CD8-positive, alpha-beta memory T cell (primary cell): ENCODE results near the gene HAGHL. TPM values are rescaled to one million over a fixed set of nuclear protein-coding genes. Genes with fewer than 3 reads are reported as not detected.

Experiments
- CTCF ChIA-PET: fragments of 350-600 bp; sonication (Branson Sonifier 250); formaldehyde crosslinking; loops from one replicate; lab custom pipeline; 2021; ENCODE audit warnings: antibody characterized with exemption; lab: Charles Lee
- POLR2A ChIA-PET: fragments of 350-600 bp; sonication (Branson Sonifier 250); formaldehyde crosslinking; loops from one replicate; lab custom pipeline; 2021; ENCODE audit warnings: antibody characterized with exemption; lab: Charles Lee
- DNase-seq, 5 donors: peaks; one replicate each; pipeline versions ENCODE4 v3.0.0 to v3.0.0-alpha.2; 2020 to 2022; ENCODE audit warnings: mixed read lengths in 1 of 5
- H3K27ac ChIP-seq: one replicate; pipeline ENCODE4 v1.7.0; 2013; ENCODE audit warnings: low read depth, mild to moderate bottlenecking, low read length, moderate library complexity
- H3K27me3 ChIP-seq: 2 replicates; pipeline ENCODE4 v1.7.0; 2013; ENCODE audit warnings: low read length, mild to moderate bottlenecking; ENCODE audit not compliant: insufficient read depth, poor library complexity, severe bottlenecking
- H3K36me3 ChIP-seq: 2 replicates; pipeline ENCODE4 v1.7.0; 2013; ENCODE audit warnings: mild to moderate bottlenecking, low read length, moderate library complexity; ENCODE audit not compliant: insufficient read depth
- H3K4me1 ChIP-seq: 2 replicates; pipeline ENCODE4 v1.7.0; 2013; ENCODE audit warnings: mild to moderate bottlenecking, low read length, moderate library complexity; ENCODE audit not compliant: insufficient read depth
- H3K4me3 ChIP-seq: 2 replicates; pipeline ENCODE4 v1.7.0; 2013; ENCODE audit warnings: mild to moderate bottlenecking, low read length
- H3K9me3 ChIP-seq: 2 replicates; pipeline ENCODE4 v1.7.0; 2013; ENCODE audit warnings: mild to moderate bottlenecking, low read length
- H3K27ac Mint-ChIP-seq, 8 donors: one replicate each; pipeline ENCODE4 v1.8.0; 2020 to 2021; ENCODE audit warnings: mixed read lengths in 8 of 8, mild to moderate bottlenecking in 6 of 8, inconsistent platforms in 3 of 8, moderate library complexity in 3 of 8
- H3K27me3 Mint-ChIP-seq, 2 donors: one replicate each; pipeline ENCODE4 v1.8.0; 2020 to 2021; ENCODE audit warnings: mixed read lengths in 2 of 2, mild to moderate bottlenecking in 1 of 2, moderate library complexity in 1 of 2
- H3K36me3 Mint-ChIP-seq, 3 donors: one replicate each; pipeline ENCODE4 v1.8.0; 2020 to 2021; ENCODE audit warnings: mixed read lengths in 3 of 3, inconsistent platforms in 1 of 3, mild to moderate bottlenecking in 1 of 3
- H3K4me1 Mint-ChIP-seq, 3 donors: one replicate each; pipeline ENCODE4 v1.8.0; 2020 to 2021; ENCODE audit warnings: mixed read lengths in 3 of 3, inconsistent platforms in 1 of 3, mild to moderate bottlenecking in 1 of 3
- H3K4me3 Mint-ChIP-seq, 7 donors: one replicate each; pipeline ENCODE4 v1.8.0; 2020 to 2021; ENCODE audit warnings: mixed read lengths in 7 of 7, mild to moderate bottlenecking in 6 of 7, moderate library complexity in 4 of 7, inconsistent platforms in 2 of 7
- H3K9me3 Mint-ChIP-seq, 5 donors: one replicate each; pipeline ENCODE4 v1.8.0; 2020 to 2022; ENCODE audit warnings: mixed read lengths in 5 of 5, mild to moderate bottlenecking in 3 of 5, moderate library complexity in 2 of 5, inconsistent platforms in 1 of 5
- polyA plus RNA-seq: library from polyadenylated mRNA; unstranded; fragments of 300-500 nt; fragmentation: Illumina TruSeq; gene quantifications from one replicate; pipeline ENCODE4 v1.2.3, GENCODE V29; 2021
- total RNA-seq, 2 experiments: library from RNA; stranded (reverse); gene quantifications; one replicate each; pipeline ENCODE4 v1.2.3, GENCODE V29; 2021

HAGHL gene
- total and polyA plus RNA-seq, 3 experiments from 2014 or later, result 10.7 to 35.6 (median 31.5) TPM

- no peaks in the 10 kb centered on the region for H3K9me3 Mint-ChIP-seq
- no peaks in the 10 kb centered on the region for H3K27me3 ChIP-seq
- H3K27ac ChIP-seq, result no peak overlapping the region
- H3K36me3 ChIP-seq, result peaks cover 19% of the 10 kb centered on the region
- H3K4me1 ChIP-seq, result no peaks in the 10 kb centered on the region
- no peak overlapping the region for H3K4me3 Mint-ChIP-seq
- POLR2A ChIA-PET, result no interaction called here
- no peaks in the 10 kb centered on the region for H3K9me3 ChIP-seq
- H3K27me3 Mint-ChIP-seq, result no peaks in the 10 kb centered on the region
- DNase-seq, result no peak
- CTCF ChIA-PET, result interaction anchor here (18.9 kb wide), 1 partner anchor 17 kb away, joined by 332 read pairs; the partner anchor contains the start of genes ANTKMT, CCDC78, HAGHL and METRN
- peaks cover 0 to 44% (median 2%) of the 10 kb centered on the region in 3 donors for H3K36me3 Mint-ChIP-seq
- peaks cover 0 to 4% (median 1%) of the 10 kb centered on the region in 3 donors for H3K4me1 Mint-ChIP-seq
- no peak overlapping the region for H3K27ac Mint-ChIP-seq
- H3K4me3 ChIP-seq, result no peak overlapping the region
These were observed 7.5 kb downstream of the HAGHL start for GRCh38 chr16:734208-734980.

- peaks cover 0 to 12% (median 1%) of the 10 kb centered on the region in 3 donors for H3K4me1 Mint-ChIP-seq
- no peaks in the 10 kb centered on the region for H3K27me3 ChIP-seq
- H3K4me1 ChIP-seq, result peaks cover 7% of the 10 kb centered on the region
- peak overlapping the region in 1 of 7 donors; percentile 76 for H3K4me3 Mint-ChIP-seq
- H3K27ac Mint-ChIP-seq, result no peak overlapping the region
- no peaks in the 10 kb centered on the region for H3K27me3 Mint-ChIP-seq
- DNase-seq, result no peak
- H3K9me3 Mint-ChIP-seq, result no peaks in the 10 kb centered on the region
- H3K27ac ChIP-seq, result peak overlapping the region; percentile 75
- POLR2A ChIA-PET, result interaction anchor here (2.3 kb wide), 1 partner anchor 14 kb away, joined by 8 read pairs; the partner anchor contains the start of gene ANTKMT
- peaks cover 19% of the 10 kb centered on the region for H3K36me3 ChIP-seq
- CTCF ChIA-PET, result interaction anchor here (1.1 to 18.9 kb wide), 2 partner anchors 18 to 50 kb away, joined by 3 to 332 read pairs; partner anchors contain the start of genes ANTKMT, CCDC78, HAGHL and METRN
- H3K9me3 ChIP-seq, result no peaks in the 10 kb centered on the region
- peaks cover 0 to 47% (median 2%) of the 10 kb centered on the region in 3 donors for H3K36me3 Mint-ChIP-seq
- H3K4me3 ChIP-seq, result no peak overlapping the region
These were observed 8.3 kb downstream of the HAGHL start for GRCh38 chr16:734981-735881.

GRCh38 chr16:735982-736453, 9.1 kb downstream of the HAGHL start:
- Mint-ChIP-seq H3K9me3 (no peaks in the 10 kb centered on the region), H3K4me1 (peaks cover 0 to 12% (median 1%) of the 10 kb centered on the region in 3 donors), H3K36me3 (peaks cover 0 to 47% (median 2%) of the 10 kb centered on the region in 3 donors), H3K27me3 (no peaks in the 10 kb centered on the region), H3K27ac (peak overlapping the region in 2 of 8 donors; percentile 38 to 76), H3K4me3 (peak overlapping the region in 1 of 7 donors; percentile 34)
- no peak for DNase-seq
- ChIA-PET POLR2A (interaction anchor here (0.6 to 2.3 kb wide), 2 partner anchors 15 to 24 kb away, joined by 3 to 8 read pairs; partner anchors contain the start of genes ANTKMT and MSLN), CTCF (interaction anchor here (1.1 to 18.9 kb wide), 2 partner anchors 19 to 49 kb away, joined by 3 to 332 read pairs; partner anchors contain the start of genes ANTKMT, CCDC78, HAGHL and METRN)
- H3K27me3 ChIP-seq, result no peaks in the 10 kb centered on the region
- H3K4me3 ChIP-seq, result no peak overlapping the region
- peak overlapping the region; percentile 75 for H3K27ac ChIP-seq
- H3K36me3 ChIP-seq, result peaks cover 19% of the 10 kb centered on the region
- H3K9me3 ChIP-seq, result no peaks in the 10 kb centered on the region
- peaks cover 10% of the 10 kb centered on the region for H3K4me1 ChIP-seq

GRCh38 chr16:736936-737481, 10.1 kb downstream of the HAGHL start:
- peaks cover 19% of the 10 kb centered on the region for H3K36me3 ChIP-seq
- no peaks in the 10 kb centered on the region for H3K27me3 ChIP-seq
- Mint-ChIP-seq H3K27ac (peak overlapping the region in 1 of 8 donors; percentile 76), H3K27me3 (no peaks in the 10 kb centered on the region), H3K4me1 (peaks cover 0 to 15% (median 1%) of the 10 kb centered on the region in 3 donors), H3K36me3 (peaks cover 0 to 45% (median 2%) of the 10 kb centered on the region in 3 donors), H3K4me3 (no peak overlapping the region), H3K9me3 (no peaks in the 10 kb centered on the region)
- DNase-seq, result no peak
- ChIA-PET POLR2A (interaction anchor here (0.7 to 2.3 kb wide), 3 partner anchors 16 to 43 kb away, joined by 3 to 8 read pairs (median 4); partner anchors contain the start of gene ANTKMT), CTCF (interaction anchor here (18.9 kb wide), 1 partner anchor 20 kb away, joined by 332 read pairs; the partner anchor contains the start of genes ANTKMT, CCDC78, HAGHL and METRN)
- peak overlapping the region; percentile 38 for H3K27ac ChIP-seq
- H3K4me3 ChIP-seq, result no peak overlapping the region
- H3K9me3 ChIP-seq, result no peaks in the 10 kb centered on the region
- H3K4me1 ChIP-seq, result peaks cover 10% of the 10 kb centered on the region

GRCh38 chr16:739560-740458, 12.9 kb downstream of the HAGHL start:
- peak overlapping the region; percentile 71 for H3K4me3 ChIP-seq
- POLR2A ChIA-PET, result interaction anchor here (1.3 to 2.3 kb wide), 4 partner anchors 12 to 45 kb away, joined by 4 to 9 read pairs (median 4); partner anchors contain the start of gene ANTKMT

GRCh38 chr16:740459-740763, 13.5 kb downstream of the HAGHL start:
- H3K27ac Mint-ChIP-seq, result peak overlapping the region in 4 of 8 donors; percentile 30 to 77 (median 38)
- H3K4me1 ChIP-seq, result peaks cover 10% of the 10 kb centered on the region
- no peaks in the 10 kb centered on the region for H3K27me3 Mint-ChIP-seq

More at GRCh38 chr16:739560-740458, 12.9 kb downstream of the HAGHL start:
- H3K9me3 Mint-ChIP-seq, result no peaks in the 10 kb centered on the region
- no peak for DNase-seq
- Histone ChIP-seq H3K27ac (peak overlapping the region; percentile 78), H3K4me1 (peaks cover 10% of the 10 kb centered on the region), H3K36me3 (peaks cover 9% of the 10 kb centered on the region), H3K27me3 (no peaks in the 10 kb centered on the region), H3K9me3 (no peaks in the 10 kb centered on the region)
- peak overlapping the region in 4 of 8 donors; percentile 50 to 77 (median 64) for H3K27ac Mint-ChIP-seq
- H3K27me3 Mint-ChIP-seq, result no peaks in the 10 kb centered on the region
- H3K36me3 Mint-ChIP-seq, result peaks cover 0 to 35% (median 2%) of the 10 kb centered on the region in 3 donors
- H3K4me1 Mint-ChIP-seq, result peaks cover 0 to 15% (median 1%) of the 10 kb centered on the region in 3 donors
- CTCF ChIA-PET, result interaction anchor here (0.6 to 18.9 kb wide), 10 partner anchors 8 to 64 kb away, joined by 3 to 332 read pairs (median 6); partner anchors contain the start of genes ANTKMT, CCDC78, CHTF18 and HAGHL
- H3K4me3 Mint-ChIP-seq, result peak overlapping the region; percentile 48 to 92 (median 73)

More at GRCh38 chr16:740459-740763, 13.5 kb downstream of the HAGHL start:
- Histone ChIP-seq H3K9me3 (no peaks in the 10 kb centered on the region), H3K27ac (peak overlapping the region; percentile 78), H3K36me3 (peaks cover 9% of the 10 kb centered on the region), H3K27me3 (no peaks in the 10 kb centered on the region), H3K4me3 (peak overlapping the region; percentile 71)
- Mint-ChIP-seq H3K36me3 (peaks cover 0 to 30% (median under 1%) of the 10 kb centered on the region in 3 donors), H3K9me3 (no peaks in the 10 kb centered on the region), H3K4me1 (peaks cover 0 to 15% (median 1%) of the 10 kb centered on the region in 3 donors), H3K4me3 (peak overlapping the region; percentile 70 to 92 (median 81))
- POLR2A ChIA-PET, result interaction anchor here (1.0 to 2.3 kb wide), 5 partner anchors 12 to 45 kb away, joined by 4 to 9 read pairs (median 5); partner anchors contain the start of genes ANTKMT and METRN
- no peak for DNase-seq
- CTCF ChIA-PET, result interaction anchor here (0.6 to 18.9 kb wide), 10 partner anchors 8 to 64 kb away, joined by 3 to 332 read pairs (median 6); partner anchors contain the start of genes ANTKMT, CCDC78, CHTF18 and HAGHL
